Activated CD8-positive, alpha-beta T cell treated with anti-CD3 and anti-CD28 coated beads, Interleukin-2, amount 10 ng/mL, durations not matched to agents 7 days and 5 days (primary cell): ENCODE results near the gene SELENOM. TPM values are rescaled to one million over a fixed set of nuclear protein-coding genes. Genes with fewer than 3 reads are reported as not detected.
A peak's percentile ranks its signal among the peaks of the same experiment; 100 is the strongest.

ENCODE experiments used
- ATAC-seq: fragments of 150-1000 bp; cut with Tn5 transposase; one replicate; pipeline ENCODE4 v1.10.0; 2021; ENCODE audit warnings: moderate library complexity
- CTCF ChIA-PET: fragments of 350-600 bp; sonication (Branson Sonifier 250); formaldehyde crosslinking; loops from one replicate; lab custom pipeline; 2021; ENCODE audit warnings: antibody characterized with exemption; lab: Charles Lee
- POLR2A ChIA-PET: fragments of 350-600 bp; sonication (Branson Sonifier 250); formaldehyde crosslinking; loops from one replicate; lab custom pipeline; 2021; ENCODE audit warnings: antibody characterized with exemption; lab: Charles Lee
- DNase-seq: peaks from one replicate; pipeline ENCODE4 v3.0.0-alpha.2; 2020
- H3K27ac Mint-ChIP-seq: one replicate; pipeline ENCODE4 v1.8.0; 2021; ENCODE audit warnings: mild to moderate bottlenecking, mixed read lengths
- H3K27me3 Mint-ChIP-seq: one replicate; pipeline ENCODE4 v1.8.0; 2021; ENCODE audit warnings: low read depth, mixed read lengths
- H3K36me3 Mint-ChIP-seq: one replicate; pipeline ENCODE4 v1.8.0; 2021; ENCODE audit warnings: low read depth, mixed read lengths
- H3K4me1 Mint-ChIP-seq: one replicate; pipeline ENCODE4 v1.8.0; 2021; ENCODE audit warnings: low read depth, mixed read lengths
- H3K4me3 Mint-ChIP-seq: one replicate; pipeline ENCODE4 v1.8.0; 2021; ENCODE audit warnings: mild to moderate bottlenecking, mixed read lengths
- H3K9me3 Mint-ChIP-seq: one replicate; pipeline ENCODE4 v1.8.0; 2022; ENCODE audit warnings: mixed read lengths; ENCODE audit not compliant: insufficient read depth
- total RNA-seq, 2 experiments: library from RNA; stranded (reverse); gene quantifications; one replicate each; pipeline ENCODE4 v1.2.3, GENCODE V29; 2021

The SELENOM gene
- total RNA-seq, 2 experiments from 2014 or later, result 0.76 to 0.87 TPM

DNA sequence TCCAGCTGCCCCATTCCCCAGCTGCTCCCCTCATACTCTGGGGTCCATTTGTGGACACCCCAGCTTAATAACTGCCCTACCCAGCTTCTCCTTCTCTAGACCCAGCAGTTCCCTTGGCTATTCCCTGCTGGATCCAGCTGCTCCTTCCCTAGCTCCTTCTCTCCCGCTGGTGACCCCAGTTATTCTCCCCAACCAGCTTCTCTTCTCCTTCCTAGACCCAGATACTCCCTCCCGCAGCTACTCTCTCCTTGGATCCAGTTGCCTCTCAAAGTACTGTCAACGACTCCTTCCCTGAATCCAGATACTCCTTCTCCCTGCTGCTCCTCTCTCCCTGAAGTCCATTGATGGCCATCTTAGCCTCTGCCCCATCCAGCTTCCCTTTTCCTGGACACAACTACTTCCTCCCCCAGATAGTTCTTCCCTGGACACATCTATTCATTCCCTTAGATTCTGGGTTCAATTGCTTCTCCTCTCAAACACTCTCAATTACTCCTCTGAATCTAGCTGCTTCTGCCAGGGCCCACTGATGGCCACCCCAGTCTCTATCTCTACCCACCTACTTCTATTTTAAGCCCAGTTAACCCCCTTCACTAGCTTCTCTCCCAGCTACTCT is 11.6 kb downstream of the SELENOM start:
- DNase-seq (no peak), ATAC-seq (no peak)
- H3K27me3 Mint-ChIP-seq, result no peaks in the 10 kb centered on the region
- CTCF ChIA-PET, result interaction anchor here (0.8 to 1.2 kb wide), 4 partner anchors 9 to 53 kb away, joined by 3 to 4 read pairs (median 4); no protein-coding TSS in a partner anchor
- no peak overlapping the region for H3K27ac Mint-ChIP-seq
- no peaks in the 10 kb centered on the region for H3K4me1 Mint-ChIP-seq
- POLR2A ChIA-PET, result interaction anchor here (0.6 to 1.3 kb wide), 2 partner anchors 11 to 127 kb away, joined by 3 to 4 read pairs; partner anchors contain the start of genes MORC2 and TUG1
- H3K4me3 Mint-ChIP-seq, result no peak overlapping the region
- H3K36me3 Mint-ChIP-seq, result peaks cover 16% of the 10 kb centered on the region
- H3K9me3 Mint-ChIP-seq, result no peaks in the 10 kb centered on the region

GRCh38 chr22:31094741-31095140 is 12.6 kb downstream of the SELENOM start:
- ChIA-PET POLR2A (no interaction called here), CTCF (interaction anchor here (0.8 to 1.8 kb wide), 4 partner anchors 10 to 174 kb away, joined by 3 to 10 read pairs (median 3); no protein-coding TSS in a partner anchor)
- H3K27ac Mint-ChIP-seq, result no peak overlapping the region
- DNase-seq (no peak), ATAC-seq (no peak)
- H3K27me3 Mint-ChIP-seq, result no peaks in the 10 kb centered on the region
- no peaks in the 10 kb centered on the region for H3K9me3 Mint-ChIP-seq
- H3K4me3 Mint-ChIP-seq, result no peak overlapping the region
- H3K4me1 Mint-ChIP-seq, result no peaks in the 10 kb centered on the region
- peaks cover 17% of the 10 kb centered on the region for H3K36me3 Mint-ChIP-seq

GRCh38 chr22:31094021-31094551 is 13.3 kb downstream of the SELENOM start:
- ATAC-seq (no peak), DNase-seq (no peak)
- Mint-ChIP-seq H3K4me1 (no peaks in the 10 kb centered on the region), H3K9me3 (no peaks in the 10 kb centered on the region), H3K4me3 (no peak overlapping the region), H3K36me3 (peaks cover 17% of the 10 kb centered on the region), H3K27ac (no peak overlapping the region), H3K27me3 (no peaks in the 10 kb centered on the region)
- POLR2A ChIA-PET, result interaction anchor here (1.0 kb wide), 1 partner anchor 9 kb away, joined by 3 read pairs; no protein-coding TSS in a partner anchor
- CTCF ChIA-PET, result interaction anchor here (0.8 to 2.7 kb wide), 4 partner anchors 9 to 174 kb away, joined by 3 to 10 read pairs (median 6); no protein-coding TSS in a partner anchor

GRCh38 chr22:31093086-31093850 is 14.1 kb downstream of the SELENOM start:
- ChIA-PET CTCF (interaction anchor here (1.6 to 2.7 kb wide), 4 partner anchors 8 to 173 kb away, joined by 3 to 10 read pairs (median 8); partner anchors contain the start of gene SELENOM), POLR2A (interaction anchor here (1.0 to 1.8 kb wide), 2 partner anchors 8 to 11 kb away, joined by 3 to 5 read pairs; no protein-coding TSS in a partner anchor)
- H3K9me3 Mint-ChIP-seq, result no peaks in the 10 kb centered on the region
- no peak overlapping the region for H3K4me3 Mint-ChIP-seq
- DNase-seq, result no peak
- H3K27me3 Mint-ChIP-seq, result no peaks in the 10 kb centered on the region
- no peak for ATAC-seq
- H3K27ac Mint-ChIP-seq, result no peak overlapping the region
- H3K36me3 Mint-ChIP-seq, result peaks cover 17% of the 10 kb centered on the region
- H3K4me1 Mint-ChIP-seq, result no peaks in the 10 kb centered on the region

DNA sequence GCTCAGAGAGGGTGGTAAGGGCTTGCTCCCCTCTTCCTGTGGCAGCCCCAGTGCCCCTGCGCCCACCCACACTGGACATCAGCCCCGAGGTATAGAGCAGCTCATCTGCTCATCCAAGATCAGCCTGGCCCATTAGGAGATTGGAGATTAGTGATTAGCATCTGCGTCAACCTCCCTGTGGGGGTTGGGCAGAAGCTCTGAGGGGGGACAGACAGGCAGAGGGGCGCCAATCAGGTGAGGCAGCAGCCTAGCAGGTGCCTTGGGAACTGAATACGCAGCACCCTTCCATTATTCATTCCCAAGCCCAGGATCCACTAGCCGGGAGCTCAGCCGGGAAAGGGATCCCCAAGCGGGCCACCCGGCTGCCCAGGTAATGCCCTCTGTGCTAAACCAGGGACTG is 15.2 kb downstream of the SELENOM start:
- POLR2A ChIA-PET, result interaction anchor here (1.8 kb wide), 1 partner anchor 10 kb away, joined by 5 read pairs; no protein-coding TSS in a partner anchor
- no peak for DNase-seq
- H3K36me3 Mint-ChIP-seq, result peaks cover 17% of the 10 kb centered on the region
- H3K4me1 Mint-ChIP-seq, result no peaks in the 10 kb centered on the region
- H3K9me3 Mint-ChIP-seq, result no peaks in the 10 kb centered on the region
- CTCF ChIA-PET, result interaction anchor here (1.0 to 2.7 kb wide), 3 partner anchors 10 to 180 kb away, joined by 3 to 9 read pairs (median 7); partner anchors contain the start of gene SELENOM
- ATAC-seq, result no peak
- no peaks in the 10 kb centered on the region for H3K27me3 Mint-ChIP-seq
- no peak overlapping the region for H3K27ac Mint-ChIP-seq
- H3K4me3 Mint-ChIP-seq, result no peak overlapping the region

GRCh38 chr22:31091106-31091975 is 16.0 kb downstream of the SELENOM start:
- CTCF ChIA-PET, result interaction anchor here (1.0 to 2.7 kb wide), 2 partner anchors 9 to 181 kb away, joined by 3 to 9 read pairs; no protein-coding TSS in a partner anchor
- Mint-ChIP-seq H3K4me1 (no peaks in the 10 kb centered on the region), H3K27me3 (no peaks in the 10 kb centered on the region), H3K36me3 (peaks cover 17% of the 10 kb centered on the region), H3K9me3 (no peaks in the 10 kb centered on the region), H3K4me3 (no peak overlapping the region), H3K27ac (no peak overlapping the region)
- ATAC-seq (no peak), DNase-seq (no peak)
- POLR2A ChIA-PET, result no interaction called here

DNA sequence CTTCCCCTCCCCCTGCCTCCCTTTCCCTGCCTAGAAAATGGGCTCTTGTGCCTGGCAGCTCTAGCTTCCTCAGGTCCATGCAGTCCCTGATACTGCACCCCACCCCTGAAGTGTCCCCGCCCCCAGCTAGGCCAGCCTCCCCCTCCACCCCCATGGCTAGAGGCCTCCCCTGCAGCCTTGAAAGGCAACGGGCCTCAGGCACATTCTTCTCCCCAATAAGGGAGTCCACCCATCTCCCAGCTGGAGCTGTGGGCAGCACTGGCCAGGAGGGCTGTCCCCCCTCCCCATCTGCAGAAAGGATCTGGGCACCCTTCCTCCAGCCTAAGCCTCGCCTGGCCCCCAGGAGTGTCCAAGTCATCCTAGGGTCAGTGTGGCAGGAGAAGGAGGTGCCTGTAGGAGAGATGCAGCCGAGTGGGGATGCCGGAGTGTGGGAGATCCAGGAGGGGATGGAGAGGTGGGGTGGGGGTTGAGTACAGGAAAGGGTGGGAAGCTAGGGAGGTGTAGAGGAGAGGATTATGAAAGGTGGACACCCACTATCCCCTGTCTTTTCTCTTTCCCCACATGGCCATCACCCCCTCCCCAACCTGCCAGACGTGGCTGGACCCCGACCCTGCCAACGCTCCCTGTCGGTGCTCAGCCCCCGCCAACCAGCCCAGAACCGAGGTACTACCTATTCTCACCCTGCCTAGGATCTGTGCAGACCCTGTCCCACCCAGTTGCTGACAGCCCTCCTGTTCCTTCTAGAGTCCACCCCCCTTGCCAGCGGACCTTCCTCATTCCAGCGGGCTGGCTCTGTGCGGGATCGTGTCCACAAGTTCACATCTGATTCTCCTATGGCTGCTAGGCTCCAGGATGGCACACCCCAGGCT is 16.9 kb downstream of the SELENOM start:
- ChIA-PET CTCF (interaction anchor here (1.9 kb wide), 1 partner anchor 17 kb away, joined by 4 read pairs; the partner anchor contains the start of gene SELENOM), POLR2A (no interaction called here)
- ATAC-seq, result no peak
- Mint-ChIP-seq H3K36me3 (peaks cover 11% of the 10 kb centered on the region), H3K9me3 (no peaks in the 10 kb centered on the region), H3K27me3 (no peaks in the 10 kb centered on the region), H3K4me3 (no peak overlapping the region), H3K4me1 (no peaks in the 10 kb centered on the region), H3K27ac (no peak overlapping the region)
- no peak for DNase-seq

- Mint-ChIP-seq H3K4me3 (no peak overlapping the region), H3K27ac (peak overlapping the region; percentile 2), H3K9me3 (no peaks in the 10 kb centered on the region), H3K27me3 (no peaks in the 10 kb centered on the region), H3K4me1 (peaks cover 2% of the 10 kb centered on the region), H3K36me3 (peaks cover 11% of the 10 kb centered on the region)
- peak; percentile 43 for DNase-seq
- POLR2A ChIA-PET, result no interaction called here
- CTCF ChIA-PET, result interaction anchor here (1.0 to 1.9 kb wide), 2 partner anchors 18 to 39 kb away, joined by 3 to 4 read pairs; partner anchors contain the start of gene SELENOM
- no peak for ATAC-seq
Measured at GRCh38 chr22:31089160-31090100, 17.9 kb downstream of the SELENOM start.

DNA sequence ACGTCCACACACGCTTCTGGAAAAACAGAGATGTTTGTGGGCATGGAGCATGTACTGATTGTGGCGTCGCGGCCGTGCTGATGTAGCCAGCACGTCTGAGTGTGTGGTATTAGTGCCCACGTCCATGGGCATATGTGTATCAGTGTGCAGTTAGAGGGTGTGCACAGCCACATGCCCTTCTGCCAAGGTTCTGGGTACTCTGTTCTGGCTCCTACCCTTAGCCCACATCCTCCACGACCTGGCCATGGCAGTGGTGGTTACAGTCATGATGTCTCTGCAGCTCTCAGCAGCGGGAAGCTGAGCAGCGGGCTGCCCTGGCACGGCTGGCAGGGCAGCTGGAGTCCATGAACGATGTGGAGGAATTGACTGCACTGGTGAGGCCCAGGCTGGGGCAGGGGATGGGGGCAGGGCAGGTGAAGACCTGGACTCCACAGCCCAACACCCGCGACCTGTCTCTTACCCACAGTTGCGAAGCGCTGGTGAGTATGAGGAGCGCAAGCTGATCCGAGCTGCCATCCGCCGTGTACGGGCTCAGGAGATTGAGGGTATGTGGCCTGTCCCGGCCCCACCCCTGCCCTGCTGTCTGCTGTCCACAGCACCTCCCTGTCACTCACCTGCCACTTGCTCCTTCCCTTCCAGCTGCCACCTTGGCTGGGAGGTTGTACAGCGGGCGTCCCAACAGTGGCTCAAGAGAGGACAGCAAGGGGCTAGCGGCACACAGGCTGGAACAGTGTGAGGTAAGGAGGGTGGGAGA is 19.0 kb downstream of the SELENOM start:
- no peak overlapping the region for H3K4me3 Mint-ChIP-seq
- ChIA-PET CTCF (interaction anchor here (1.0 to 1.9 kb wide), 2 partner anchors 19 to 40 kb away, joined by 3 to 4 read pairs; partner anchors contain the start of gene SELENOM), POLR2A (interaction anchor here (0.6 kb wide), 1 partner anchor 359 kb away, joined by 3 read pairs; no protein-coding TSS in a partner anchor)
- H3K27ac Mint-ChIP-seq, result no peak overlapping the region
- no peaks in the 10 kb centered on the region for H3K27me3 Mint-ChIP-seq
- peaks cover 18% of the 10 kb centered on the region for H3K36me3 Mint-ChIP-seq
- H3K9me3 Mint-ChIP-seq, result no peaks in the 10 kb centered on the region
- H3K4me1 Mint-ChIP-seq, result peaks cover 12% of the 10 kb centered on the region
- ATAC-seq (no peak), DNase-seq (no peak)
